Neural cell (in vitro differentiated cells): ENCODE data around the gene SYMPK. TPM values are rescaled to one million over a fixed set of nuclear protein-coding genes. Genes with fewer than 3 reads are reported as not detected.

Source experiments
- H2AFZ ChIP-seq: fragments of 200-600, 300-800 bp; sonication (generic), shearing (Covaris generic); 2 replicates; pipeline ENCODE4 v1.6.0; 2014; ENCODE audit warnings: low read depth, mild to moderate bottlenecking, antibody characterized with exemption, low read length, moderate library complexity
- H3F3A ChIP-seq: fragments of 200-600 bp; shearing (Covaris generic); 2 replicates; pipeline ENCODE4 v1.6.1; 2016; ENCODE audit warnings: mild to moderate bottlenecking, moderate library complexity, mixed read lengths, antibody characterized with exemption, low read length; ENCODE audit not compliant: insufficient read depth, poor library complexity, severe bottlenecking
- H3K27ac ChIP-seq: fragments of 200-600, 300-800 bp; sonication (generic), shearing (Covaris generic); 2 replicates; pipeline ENCODE4 v1.5.1; 2014; ENCODE audit warnings: mild to moderate bottlenecking, low read length, moderate library complexity
- H3K27me3 ChIP-seq: fragments of 300-800, 200-600 bp; sonication (generic), shearing (Covaris generic); 2 replicates; pipeline ENCODE4 v1.6.0; 2014; ENCODE audit warnings: mild to moderate bottlenecking, low read depth, low read length, moderate library complexity; ENCODE audit not compliant: insufficient read depth
- H3K36me3 ChIP-seq: fragments of 300-800, 200-600 bp; sonication (generic), shearing (Covaris generic); 2 replicates; pipeline ENCODE4 v1.5.1; 2014; ENCODE audit warnings: mild to moderate bottlenecking, antibody characterized with exemption, low read length, moderate library complexity; ENCODE audit not compliant: insufficient read depth
- H3K4me2 ChIP-seq: fragments of 300-800, 200-600 bp; sonication (generic), shearing (Covaris generic); 2 replicates; pipeline ENCODE4 v1.6.0; 2014; ENCODE audit warnings: mild to moderate bottlenecking, low read length
- H3K4me3 ChIP-seq: fragments of 300-800, 200-600 bp; sonication (generic), shearing (Covaris generic); 2 replicates; pipeline ENCODE4 v1.5.1; 2014; ENCODE audit warnings: mild to moderate bottlenecking, low read length, moderate library complexity
- H3K79me2 ChIP-seq: fragments of 200-600 bp; shearing (Covaris generic); replicated peaks from 2 replicates; pipeline ENCODE4 v1.6.0; 2014; ENCODE audit warnings: mild to moderate bottlenecking, low read length, moderate library complexity; ENCODE audit not compliant: insufficient read depth
- H3K9ac ChIP-seq: fragments of 300-800, 200-600 bp; sonication (generic), shearing (Covaris generic); 2 replicates; pipeline ENCODE4 v1.6.1; 2016; ENCODE audit warnings: mild to moderate bottlenecking, low read length, mixed read lengths
- H3K9me2 ChIP-seq: fragments of 200-600 bp; shearing (Covaris generic); 2 replicates; pipeline ENCODE4 v1.6.1; 2016; ENCODE audit warnings: mild to moderate bottlenecking, low read length, mixed read lengths; ENCODE audit not compliant: insufficient read depth
- H3K9me3 ChIP-seq: fragments of 200-600, 300-800 bp; sonication (generic), shearing (Covaris generic); 2 replicates; pipeline ENCODE4 v1.6.1; 2016; ENCODE audit warnings: mild to moderate bottlenecking, mixed run types, low read length, moderate library complexity, mixed read lengths
- H4K20me1 ChIP-seq: fragments of 200-600 bp; shearing (Covaris generic); 2 replicates; pipeline ENCODE4 v1.6.1; 2016; ENCODE audit warnings: mild to moderate bottlenecking, mixed run types; ENCODE audit not compliant: insufficient read depth
- CTCF ChIP-seq: fragments of 450-650 bp; IDR thresholded peaks from 2 replicates; pipeline ENCODE4 v1.5.1; 2014; ENCODE audit warnings: antibody characterized with exemption, mild to moderate bottlenecking, moderate library complexity; ENCODE audit not compliant: poor library complexity, severe bottlenecking
- EP300 ChIP-seq: fragments of 450-650 bp; conservative IDR thresholded peaks from 2 replicates; pipeline ENCODE4 v1.6.1; 2014; ENCODE audit warnings: antibody characterized with exemption, mild to moderate bottlenecking, moderate library complexity; ENCODE audit not compliant: poor library complexity, severe bottlenecking
- EZH2 ChIP-seq: fragments of 200-600, 300-800 bp; shearing (Covaris generic), sonication (generic); IDR thresholded peaks from 2 replicates; pipeline ENCODE4 v1.6.1; 2014; ENCODE audit warnings: antibody characterized with exemption, low read length, borderline replicate concordance, mild to moderate bottlenecking; ENCODE audit not compliant: insufficient read depth, poor library complexity, severe bottlenecking
- MXI1 ChIP-seq: fragments of 450-650 bp; conservative IDR thresholded peaks from 2 replicates; pipeline ENCODE4 v1.6.1; 2014; ENCODE audit warnings: antibody characterized with exemption, mild to moderate bottlenecking; ENCODE audit not compliant: poor library complexity, severe bottlenecking
- POLR2AphosphoS5 ChIP-seq: IDR thresholded peaks from 2 replicates; pipeline ENCODE4 v1.6.1; 2012
- RAD21 ChIP-seq: fragments of 450-650 bp; conservative IDR thresholded peaks from 2 replicates; pipeline ENCODE4 v1.6.1; 2014; ENCODE audit warnings: antibody characterized with exemption, mild to moderate bottlenecking, moderate library complexity
- REST ChIP-seq: IDR thresholded peaks from 2 replicates; pipeline ENCODE4 v1.6.1; 2012; ENCODE audit warnings: borderline replicate concordance
- SMC3 ChIP-seq: fragments of 450-650 bp; conservative IDR thresholded peaks from 2 replicates; pipeline ENCODE4 v1.6.1; 2014; ENCODE audit warnings: antibody characterized with exemption, mild to moderate bottlenecking, moderate library complexity; ENCODE audit not compliant: poor library complexity
- TAF1 ChIP-seq: IDR thresholded peaks from 2 replicates; pipeline ENCODE4 v1.6.1; 2012; ENCODE audit warnings: low read depth
- polyA plus RNA-seq: library from polyadenylated mRNA; depleted of rRNA; stranded (reverse); fragments of >200 nt; gene quantifications from 2 replicates; pipeline ENCODE4 v1.2.3, GENCODE V29; 2014

The SYMPK gene
- polyA plus RNA-seq, 1 donor from 2014 or later, result 22.2 TPM

GRCh38 chr19:45887200-45887710, 24.3 kb upstream of the SYMPK start:
- H3K4me3 ChIP-seq, result peak overlapping the region; percentile 83
- no peak for TF ChIP-seq RAD21
- peak; percentile 9 for TF ChIP-seq TAF1
- no peaks in the 10 kb centered on the region for H3F3A ChIP-seq
- H3K79me2 ChIP-seq, result peaks cover 5% of the 10 kb centered on the region
- H2AFZ ChIP-seq, result peak overlapping the region; percentile 76
- peak overlapping the region; percentile 82 for H3K9ac ChIP-seq
- no peaks in the 10 kb centered on the region for H3K36me3 ChIP-seq
- no peaks in the 10 kb centered on the region for H3K9me2 ChIP-seq
- peaks cover 10% of the 10 kb centered on the region for H4K20me1 ChIP-seq
- peak overlapping the region; percentile 82 for H3K27ac ChIP-seq
- peak overlapping the region; percentile 82 for H3K4me2 ChIP-seq
- H3K27me3 ChIP-seq, result no peaks in the 10 kb centered on the region
- H3K9me3 ChIP-seq, result no peaks in the 10 kb centered on the region

GRCh38 chr19:45886427-45887199, 23.7 kb upstream of the SYMPK start:
- no peaks in the 10 kb centered on the region for H3K27me3 ChIP-seq
- no peaks in the 10 kb centered on the region for H3F3A ChIP-seq
- H3K27ac ChIP-seq, result peak overlapping the region; percentile 82
- H3K9me3 ChIP-seq, result no peaks in the 10 kb centered on the region
- peak overlapping the region; percentile 82 for H3K4me2 ChIP-seq
- peaks cover 10% of the 10 kb centered on the region for H4K20me1 ChIP-seq
- peak overlapping the region; percentile 83 for H3K4me3 ChIP-seq
- peak overlapping the region; percentile 82 for H3K9ac ChIP-seq
- peak overlapping the region; percentile 76 for H2AFZ ChIP-seq
- H3K9me2 ChIP-seq, result no peaks in the 10 kb centered on the region
- no peaks in the 10 kb centered on the region for H3K36me3 ChIP-seq
- no peak for TF ChIP-seq RAD21
- no peak for TF ChIP-seq CTCF
- TF ChIP-seq POLR2AphosphoS5, result peak; percentile 77
- TF ChIP-seq MXI1, result no peak
- TF ChIP-seq SMC3, result no peak
- no peak for TF ChIP-seq EZH2
- peak; percentile 30 for TF ChIP-seq EP300
- TF ChIP-seq TAF1, result peak; percentile 38
- peak; percentile 55 for TF ChIP-seq REST
- H3K79me2 ChIP-seq, result peaks cover 5% of the 10 kb centered on the region
